K562 (cell line): ENCODE measurements around the gene DHDDS. TPM values are rescaled to one million over a fixed set of nuclear protein-coding genes. Genes with fewer than 3 reads are reported as not detected.

Experiments used
- ATAC-seq: fragments of 200-7000 bp; cut with Tn5 transposase; 3 replicates; pipeline ENCODE4 v1.9.1; 2020; ENCODE audit warnings: moderate library complexity
- BruUV-seq: library from RNA; stranded (reverse); fragments of 400-500 nt; replicated peaks from 2 replicates; lab custom pipeline; 2021; lab: Mats Ljungman, UMichigan
- CTCF ChIA-PET: fragments of 300-600 bp; formaldehyde crosslinking; extraction: SDS; loops from one replicate; lab custom pipeline; 2021; ENCODE audit warnings: low intra/inter-chr PET ratio; lab: Yijun Ruan, JAX
- POLR2A ChIA-PET: fragments of 300-600, 350-650 bp; sonication (Branson Sonifier 250); formaldehyde crosslinking; extraction: SDS; loops from one replicate; lab custom pipeline; 2021; ENCODE audit warnings: antibody characterized with exemption, inconsistent platforms; lab: Yijun Ruan, JAX
- DNase-seq, 4 experiments: peaks; one replicate each; pipeline versions ENCODE4 v3.0.0 to v3.0.0-alpha.2; 2011 to 2018; ENCODE audit warnings: low spot score in 3 of 4, mixed read lengths in 3 of 4; ENCODE audit errors: extremely low read depth in 1 of 4
- FAIRE-seq: peaks from 2 replicates; lab custom pipeline; 2011; peaks lifted over from hg19 to GRCh38; lab: Jason Lieb, UNC
- H2AFZ ChIP-seq: 2 replicates; pipeline ENCODE4 v1.6.0; 2011; ENCODE audit warnings: low read depth, low read length, control low read depth, inconsistent platforms
- H3K27ac ChIP-seq: fragments of 200-600 bp; 3 replicates; pipeline ENCODE4 v1.8.0; 2011; ENCODE audit warnings: low read depth, mild to moderate bottlenecking, control low read depth, inconsistent platforms, low read length, moderate library complexity, mixed read lengths; ENCODE audit errors: extremely low read depth
- H3K27me3 ChIP-seq, 2 experiments: fragments of 300-600 bp in 1 of 2; 2 replicates in 1 of 2; 3 replicates in 1 of 2; pipeline versions ENCODE4 v1.6.0 to v1.8.0; 2011; ENCODE audit warnings: inconsistent platforms in 2 of 2, low read length in 2 of 2, mild to moderate bottlenecking in 1 of 2, mixed read lengths in 1 of 2, moderate library complexity in 1 of 2; ENCODE audit not compliant: control insufficient read depth in 2 of 2, insufficient read depth in 2 of 2
- H3K36me3 ChIP-seq: fragments of 300-600 bp; 3 replicates; pipeline ENCODE4 v1.8.0; 2011; ENCODE audit warnings: mild to moderate bottlenecking, low read length, inconsistent platforms; ENCODE audit not compliant: control insufficient read depth, insufficient read depth
- H3K4me1 ChIP-seq, 2 experiments: fragments of 200-600 bp in 1 of 2; replicated peaks in 1 of 2; 2 replicates in 1 of 2; 3 replicates in 1 of 2; pipeline versions ENCODE4 v1.5.1 to v1.8.0; 2011; ENCODE audit warnings: inconsistent platforms in 2 of 2, low read length in 2 of 2, mild to moderate bottlenecking in 1 of 2, mixed read lengths in 1 of 2, moderate library complexity in 1 of 2; ENCODE audit not compliant: control insufficient read depth in 2 of 2, insufficient read depth in 2 of 2
- H3K4me2 ChIP-seq: 2 replicates; pipeline ENCODE4 v1.6.1; 2011; ENCODE audit warnings: low read length, control low read depth, inconsistent platforms, mixed read lengths; ENCODE audit not compliant: insufficient read depth
- H3K4me3 ChIP-seq: fragments of 200-600 bp; sonication (generic), shearing (Covaris generic); 2 replicates; pipeline ENCODE4 v1.5.1; 2016; ENCODE audit warnings: control low read depth, inconsistent platforms
- H3K79me2 ChIP-seq: fragments of 200-600 bp; 3 replicates; pipeline ENCODE4 v1.8.0; 2011; ENCODE audit warnings: low read length, inconsistent platforms; ENCODE audit not compliant: control insufficient read depth, insufficient read depth
- H3K9ac ChIP-seq, 2 experiments: 2 replicates each; pipeline versions ENCODE4 v1.6.0 to v1.6.1; 2011; ENCODE audit warnings: low read depth in 2 of 2, low read length in 2 of 2, control low read depth in 1 of 2, inconsistent platforms in 1 of 2, mild to moderate bottlenecking in 1 of 2, mixed read lengths in 1 of 2; ENCODE audit not compliant: insufficient read depth in 1 of 2
- H3K9me1 ChIP-seq: one replicate; pipeline ENCODE4 v1.6.0; 2011; ENCODE audit warnings: inconsistent platforms, mild to moderate bottlenecking, low read length, moderate library complexity; ENCODE audit not compliant: control insufficient read depth, insufficient read depth
- H3K9me3 ChIP-seq: replicated peaks from 2 replicates; pipeline ENCODE4 v1.5.1; 2011; ENCODE audit warnings: low read depth, low read length, inconsistent platforms; ENCODE audit not compliant: control insufficient read depth, insufficient read depth
- H4K20me1 ChIP-seq: replicated peaks from 2 replicates; pipeline ENCODE4 v1.6.1; 2011; ENCODE audit warnings: low read length, inconsistent platforms, mixed read lengths; ENCODE audit not compliant: control insufficient read depth, insufficient read depth
- LCOR ChIP-seq: sonication (generic); formaldehyde crosslinking; IDR thresholded peaks from 2 replicates; pipeline ENCODE4 v1.8.0; 2022; ENCODE audit warnings: mild to moderate bottlenecking, missing genetic modification reagents
- MTF1 ChIP-seq: fragments of 250-450 bp; sonication (Bioruptor Pico); IDR thresholded peaks from 2 replicates; pipeline ENCODE4 v1.9.0; 2021; ENCODE audit warnings: moderate library complexity, mild to moderate bottlenecking, inconsistent platforms, borderline replicate concordance
- POLR2A ChIP-seq: fragments of 450-650 bp; conservative IDR thresholded peaks from 2 replicates; pipeline ENCODE4 v1.6.1; 2016
- POLR2AphosphoS5 ChIP-seq: IDR thresholded peaks from 2 replicates; pipeline ENCODE4 v1.6.1; 2011; ENCODE audit warnings: mild to moderate bottlenecking, low read depth, low read length, moderate library complexity; ENCODE audit not compliant: control insufficient read depth, insufficient read depth
- ZNF551 ChIP-seq: fragments of 250-450 bp; sonication (Bioruptor Pico); IDR thresholded peaks from 2 replicates; pipeline ENCODE4 v1.5.0; 2021; ENCODE audit warnings: mild to moderate bottlenecking, moderate library complexity
- WGBS: fragments of 100-300 bp; shearing (Covaris generic); methylation state at CpG from one replicate; pipeline ENCODE4 v1.1.6; 2016; ENCODE audit warnings: low coverage, mixed read lengths; ENCODE audit not compliant: insufficient coverage; ENCODE audit errors: missing lambda C conversion rate; 5-methylcytosine and 5-hydroxymethylcytosine counted together
- in situ Hi-C: fragments of 300-500 bp; cut with MboI; formaldehyde crosslinking; loops from 4 replicates; pipeline ENCODE4 v1.15.0; 2018; ENCODE audit warnings: inconsistent platforms, mixed read lengths
- intact Hi-C: fragments of 100-400 bp; cut with micrococcal nuclease; formaldehyde crosslinking; loops from 2 replicates; pipeline ENCODE4 v1.14.2; 2022
- polyA plus RNA-seq, 8 experiments: library from polyadenylated mRNA; depleted of rRNA in 4 of 8; stranded (reverse) in 5 of 8; unstranded in 3 of 8; fragments of >200 nt; fragmentation: Nextera tagmentation in 2 of 8; fragmentation: Illumina TruSeq in 1 of 8; extraction: Ambion mirVana in 2 of 8; extraction: Trizol in 1 of 8; gene quantifications; 2 replicates each; pipeline versions ENCODE4 v1.2.1 to v1.2.3, GENCODE V29; 2011 to 2014; ENCODE audit warnings: inconsistent platforms in 1 of 8, missing spikeins in 1 of 8
- total RNA-seq, 7 experiments: library from RNA; depleted of rRNA in 6 of 7; stranded (reverse); fragments of >200 nt in 6 of 7; fragmentation: Illumina TruSeq in 2 of 7; extraction: Trizol in 2 of 7; gene quantifications; 2 replicates each; pipeline versions ENCODE4 v1.2.1 to v1.2.3, GENCODE V29; 2011 to 2021; ENCODE audit warnings: low replicate concordance in 1 of 7

Gene DHDDS
- total and polyA plus RNA-seq, 9 of the 15 experiments (the other 6 are each of a cell fraction or from before 2014, with no cell fraction given): 33.3 to 55.0 (median 44.3) TPM

DNA sequence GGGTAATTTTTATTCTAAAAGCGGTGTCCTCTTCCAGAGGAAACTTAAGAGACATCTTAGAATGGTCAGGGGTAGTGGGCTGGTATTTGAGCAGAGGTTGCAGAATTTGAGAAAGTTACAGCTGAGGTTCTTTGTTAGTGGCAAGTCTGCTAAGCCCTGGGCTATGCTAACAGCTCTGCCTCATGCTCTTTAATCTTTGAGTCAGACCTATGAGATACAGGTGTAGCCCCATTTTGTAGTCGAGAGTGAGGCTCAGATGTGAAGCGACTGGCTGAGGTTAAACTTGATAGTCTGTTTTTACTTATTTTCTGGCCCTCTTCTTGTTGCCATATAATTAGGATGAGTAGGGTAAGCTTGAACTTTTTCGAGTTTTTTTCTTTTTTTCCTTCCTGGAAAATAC is 44.8 kb downstream of the DHDDS start:
- Histone ChIP-seq H3K9me3 (no peaks in the 10 kb centered on the region), H3K27me3 (no peaks in the 10 kb centered on the region), H2AFZ (no peak overlapping the region), H3K36me3 (peaks cover 42% of the 10 kb centered on the region), H3K9ac (no peak overlapping the region), H3K27ac (peak overlapping the region; percentile 22; the same call in 1 of the 3 replicates), H4K20me1 (peaks cover 13% of the 10 kb centered on the region), H3K79me2 (peaks cover 28% of the 10 kb centered on the region), H3K9me1 (no peaks in the 10 kb centered on the region), H3K4me3 (no peak overlapping the region), H3K4me2 (no peak overlapping the region), H3K4me1 (peaks cover 17 to 18% of the 10 kb centered on the region in 2 experiments; a peak in 4 of 5 replicates)
- POLR2A ChIA-PET: interaction anchor here (0.6 to 1.8 kb wide), 7 partner anchors 10 to 311 kb away, joined by 3 to 11 read pairs (median 4); partner anchors contain the start of genes LIN28A and PIGV
- ATAC-seq (no peak), FAIRE-seq (peak; percentile 32), DNase-seq (no peak)
- BruUV-seq: no TSS peak
- WGBS: 85% methylated on average over 4 of the region's 4 CpGs
- intact Hi-C loops: no loop called here
- no peak for TF ChIP-seq ZNF551
- TF ChIP-seq POLR2AphosphoS5: peak; percentile 59; the same call in 1 of the 2 replicates
- no peak for TF ChIP-seq LCOR (CRISPR knock-in tag)
- no peak for TF ChIP-seq MTF1
- 0 out of 2 replicates have a peak, but pooled peaks have one; percentile 6 for TF ChIP-seq POLR2A
- TF ChIP-seq, all 486 proteins: peak for 2
- CTCF ChIA-PET: no interaction called here
- in situ Hi-C loops: no loop called here
